Measurements from ENCODE around the gene GABBR2. TPM values are rescaled to one million over a fixed set of nuclear protein-coding genes. Genes with fewer than 3 reads are reported as not detected.
"Not testable (repeated sequence)": the region's sequence is repeated elsewhere in the genome, so short reads cannot be mapped to it uniquely, and the experiment has no call there.

Gene GABBR2
- total RNA-seq, 1 donor from 2014 or later, result not detected

DNA sequence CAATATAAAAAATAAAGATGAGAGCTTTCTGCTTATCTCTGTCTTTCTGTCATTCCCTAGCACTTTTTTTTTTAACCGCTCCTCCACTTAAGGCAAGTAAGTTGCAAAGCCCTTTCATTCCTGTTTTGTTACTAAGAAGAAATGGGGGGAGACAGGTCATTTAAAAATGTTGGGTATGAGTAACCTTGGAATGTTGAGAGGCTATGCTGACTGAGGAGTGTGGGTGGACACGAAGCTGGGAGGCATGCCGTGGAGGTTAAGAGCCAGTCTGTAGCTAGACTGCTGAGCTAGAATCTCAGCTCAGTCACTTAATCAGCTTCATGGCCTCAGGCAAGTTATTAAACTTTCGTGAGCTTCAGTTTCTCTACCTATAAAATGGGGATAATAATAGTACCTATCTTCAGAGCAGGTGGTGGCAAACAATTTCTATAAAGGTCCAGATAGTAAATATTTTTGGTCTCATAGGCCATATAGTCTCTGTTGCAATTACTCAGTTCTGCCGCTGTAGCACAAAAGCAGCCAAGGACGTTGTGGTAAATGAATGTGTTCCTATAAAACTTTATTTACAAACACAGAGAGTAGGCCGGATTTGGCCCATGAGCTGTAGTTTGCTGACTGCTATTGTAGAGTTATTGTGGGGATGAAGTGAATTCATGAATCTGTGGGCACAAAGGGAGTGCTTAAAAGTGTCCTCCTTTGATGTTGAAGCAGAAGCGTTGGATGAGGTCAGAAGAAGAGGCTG lies 220.0 kb downstream of the GABBR2 start:
- DNase-seq (ENCODE audit: low spot score), result no peak
- Mint-ChIP-seq H3K4me3 (ENCODE audit: low read depth) (no peak overlapping the region), H3K4me1 (ENCODE audit: low read depth) (no peaks in the 10 kb centered on the region), H3K9me3 (no peaks in the 10 kb centered on the region), H3K27me3 (ENCODE audit: low read depth) (peaks cover 5% of the 10 kb centered on the region), H3K27ac (no peak overlapping the region), H3K36me3 (ENCODE audit: low read depth) (no peaks in the 10 kb centered on the region)
- intact Hi-C loops (cut with micrococcal nuclease), result no loop called here

DNA sequence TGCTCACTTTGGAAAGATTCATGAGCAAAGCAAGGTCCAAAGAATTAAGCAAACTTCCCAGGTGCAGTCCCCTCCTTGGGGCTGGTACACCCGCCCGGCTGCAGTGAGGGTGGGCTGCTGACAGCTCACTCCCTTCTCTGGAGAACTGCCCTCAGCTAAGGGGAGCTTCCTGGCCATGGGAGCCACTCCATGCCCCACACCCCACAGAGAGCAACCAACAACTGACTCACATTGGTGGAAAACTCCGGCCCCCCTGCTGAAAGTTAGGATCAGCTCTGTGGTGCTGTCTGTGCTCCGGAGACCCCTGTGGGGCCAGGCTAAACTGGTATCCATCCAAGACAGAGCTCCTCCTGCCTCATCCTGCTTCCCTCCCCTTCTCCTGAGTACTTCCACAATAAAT lies 223.0 kb downstream of the GABBR2 start:
- H3K36me3 Mint-ChIP-seq (ENCODE audit: low read depth), result no peaks in the 10 kb centered on the region
- no peaks in the 10 kb centered on the region for H3K9me3 Mint-ChIP-seq
- H3K4me1 Mint-ChIP-seq (ENCODE audit: low read depth), result no peaks in the 10 kb centered on the region
- intact Hi-C loops (cut with micrococcal nuclease), result no loop called here
- peaks cover 6% of the 10 kb centered on the region for H3K27me3 Mint-ChIP-seq (ENCODE audit: low read depth)
- DNase-seq (ENCODE audit: low spot score), result no peak
- H3K4me3 Mint-ChIP-seq (ENCODE audit: low read depth), result no peak overlapping the region
- H3K27ac Mint-ChIP-seq, result no peak overlapping the region

DNA sequence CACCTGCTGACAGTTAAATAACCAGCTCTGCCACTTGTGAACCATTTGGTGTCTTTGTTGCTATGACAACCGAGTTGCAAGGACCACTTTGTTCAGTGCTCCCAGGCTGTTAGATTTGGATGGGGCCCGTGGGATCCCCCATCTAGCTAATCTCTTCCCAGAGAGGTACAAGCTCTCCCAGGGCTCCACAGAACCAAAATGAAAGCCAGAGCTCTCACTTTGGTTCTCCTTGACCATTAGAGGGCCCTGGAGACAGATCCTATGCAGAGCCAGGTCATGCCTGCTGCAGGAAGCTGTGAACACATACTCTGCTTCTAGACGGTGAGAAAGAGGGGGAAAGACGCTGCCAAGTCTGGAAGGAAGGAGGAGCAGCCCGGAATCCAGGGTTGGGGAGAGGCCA lies 224.6 kb downstream of the GABBR2 start:
- no peak overlapping the region for H3K4me3 Mint-ChIP-seq (ENCODE audit: low read depth)
- peaks cover 6% of the 10 kb centered on the region for H3K27me3 Mint-ChIP-seq (ENCODE audit: low read depth)
- intact Hi-C loops (cut with micrococcal nuclease), result no loop called here
- DNase-seq (ENCODE audit: low spot score), result no peak
- no peaks in the 10 kb centered on the region for H3K9me3 Mint-ChIP-seq
- no peak overlapping the region for H3K27ac Mint-ChIP-seq
- H3K4me1 Mint-ChIP-seq (ENCODE audit: low read depth), result no peaks in the 10 kb centered on the region
- H3K36me3 Mint-ChIP-seq (ENCODE audit: low read depth), result no peaks in the 10 kb centered on the region

DNA sequence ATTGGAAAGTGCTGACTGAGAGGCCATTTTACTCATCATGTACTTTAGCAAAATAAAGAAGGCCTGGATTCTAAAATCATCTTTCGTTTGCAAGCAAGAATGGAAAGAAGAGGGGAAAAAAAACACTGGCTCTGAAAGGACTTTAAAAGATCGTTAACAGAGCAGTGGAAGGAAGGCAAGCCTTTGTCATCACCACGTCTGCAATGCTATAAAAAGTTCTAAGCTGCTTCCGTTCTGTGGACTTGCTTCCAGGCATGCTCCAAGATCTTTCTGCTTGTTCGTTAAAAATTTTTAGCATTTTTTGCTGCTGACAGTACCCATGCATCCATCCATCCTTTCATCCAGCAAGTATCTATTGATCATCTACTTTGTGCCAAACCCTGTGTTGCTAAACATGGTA lies 226.5 kb downstream of the GABBR2 start:
- no peak overlapping the region for H3K4me3 Mint-ChIP-seq (ENCODE audit: low read depth)
- intact Hi-C loops (cut with micrococcal nuclease), result no loop called here
- no peak for DNase-seq (ENCODE audit: low spot score)
- peaks cover 6% of the 10 kb centered on the region for H3K27me3 Mint-ChIP-seq (ENCODE audit: low read depth)
- H3K27ac Mint-ChIP-seq, result no peak overlapping the region
- no peaks in the 10 kb centered on the region for H3K9me3 Mint-ChIP-seq
- no peaks in the 10 kb centered on the region for H3K36me3 Mint-ChIP-seq (ENCODE audit: low read depth)
- no peaks in the 10 kb centered on the region for H3K4me1 Mint-ChIP-seq (ENCODE audit: low read depth)

DNA sequence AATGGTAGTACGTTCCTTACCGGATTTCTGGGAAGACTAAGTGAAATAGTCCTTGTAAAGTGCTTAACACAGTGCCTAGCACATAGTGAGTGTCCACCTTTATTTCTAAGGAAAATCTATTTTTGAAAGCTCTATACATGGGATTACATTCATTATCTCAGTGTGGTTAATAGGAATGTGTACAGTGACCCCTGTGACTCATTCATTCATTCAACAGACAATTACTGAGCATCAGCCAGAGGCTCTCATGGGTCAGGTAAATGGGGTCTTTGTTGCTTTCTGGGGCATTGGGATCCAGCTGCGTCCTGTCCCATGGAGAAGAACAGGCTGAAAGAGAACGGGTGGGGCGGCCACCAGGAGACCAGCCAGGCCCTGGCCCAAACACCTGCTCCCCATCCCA lies 227.1 kb downstream of the GABBR2 start:
- H3K36me3 Mint-ChIP-seq (ENCODE audit: low read depth), result no peaks in the 10 kb centered on the region
- peaks cover 6% of the 10 kb centered on the region for H3K27me3 Mint-ChIP-seq (ENCODE audit: low read depth)
- DNase-seq (ENCODE audit: low spot score), result no peak
- intact Hi-C loops (cut with micrococcal nuclease), result no loop called here
- no peak overlapping the region for H3K4me3 Mint-ChIP-seq (ENCODE audit: low read depth)
- no peak overlapping the region for H3K27ac Mint-ChIP-seq
- H3K4me1 Mint-ChIP-seq (ENCODE audit: low read depth), result no peaks in the 10 kb centered on the region
- H3K9me3 Mint-ChIP-seq, result no peaks in the 10 kb centered on the region

DNA sequence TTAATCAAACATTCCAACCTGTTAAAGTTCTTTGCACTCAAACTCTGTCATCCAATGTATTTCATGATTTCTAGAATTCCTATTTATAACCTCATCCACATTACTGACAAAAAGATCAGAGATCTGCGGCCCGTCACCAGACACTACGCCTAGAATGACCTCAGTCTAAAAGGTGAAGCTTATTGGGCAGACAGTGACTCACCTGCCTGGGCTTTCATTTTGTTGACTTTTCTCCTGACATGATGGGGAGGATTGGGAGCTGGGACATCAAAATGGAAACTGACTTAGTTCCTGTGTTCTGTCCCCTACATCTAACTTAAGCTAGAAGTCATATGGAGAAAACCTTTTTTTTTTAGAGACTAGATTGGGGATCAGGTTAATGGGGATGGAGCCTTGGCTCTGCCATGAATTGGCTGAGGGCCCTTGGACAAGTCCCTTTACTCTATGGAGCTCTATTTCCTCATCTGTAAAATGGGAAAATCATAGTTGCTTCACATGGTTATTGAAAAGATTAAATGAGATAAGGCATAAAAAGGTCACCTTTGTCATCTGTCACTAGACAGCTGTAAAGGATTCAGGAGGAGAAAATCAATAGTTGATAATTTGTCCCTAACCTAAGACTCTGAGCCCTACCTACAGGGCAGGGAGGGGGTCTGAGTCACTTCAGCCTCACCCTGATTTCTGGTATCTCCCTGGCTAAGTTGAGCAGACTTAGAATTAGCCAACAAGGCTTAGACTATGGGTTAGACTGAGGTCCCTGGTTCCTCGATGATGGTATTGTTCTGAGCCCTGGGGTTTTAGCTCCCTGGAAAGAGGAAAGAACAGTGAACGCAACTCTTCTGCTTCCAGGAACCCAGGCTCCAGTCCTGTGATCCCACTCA lies 228.5 kb downstream of the GABBR2 start:
- no peak overlapping the region for H3K4me3 Mint-ChIP-seq (ENCODE audit: low read depth)
- peaks cover 6% of the 10 kb centered on the region for H3K27me3 Mint-ChIP-seq (ENCODE audit: low read depth)
- no peaks in the 10 kb centered on the region for H3K9me3 Mint-ChIP-seq
- no peak overlapping the region for H3K27ac Mint-ChIP-seq
- intact Hi-C loops (cut with micrococcal nuclease), result no loop called here
- H3K36me3 Mint-ChIP-seq (ENCODE audit: low read depth), result no peaks in the 10 kb centered on the region
- H3K4me1 Mint-ChIP-seq (ENCODE audit: low read depth), result no peaks in the 10 kb centered on the region
- no peak for DNase-seq (ENCODE audit: low spot score)

DNA sequence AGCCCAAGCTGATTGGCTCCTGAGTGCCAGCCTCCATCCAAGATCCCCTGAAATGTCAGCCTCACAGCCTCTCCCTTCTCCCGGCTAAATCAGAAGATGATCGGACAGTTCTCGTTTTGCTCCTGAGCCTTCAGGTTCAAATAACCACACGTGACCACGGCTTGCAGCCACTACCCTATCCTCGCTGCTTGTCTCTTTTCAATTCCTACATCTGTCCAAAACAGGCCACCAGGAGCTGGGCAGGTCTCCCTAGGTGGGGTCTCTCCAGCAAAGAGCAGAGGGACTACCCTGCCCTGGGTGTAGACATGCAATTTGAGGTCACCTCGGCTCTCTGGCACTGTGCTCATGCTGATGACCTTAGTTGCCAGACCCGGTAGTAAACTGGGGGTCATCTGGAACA lies 229.3 kb downstream of the GABBR2 start:
- Mint-ChIP-seq H3K36me3 (ENCODE audit: low read depth) (no peaks in the 10 kb centered on the region), H3K9me3 (no peaks in the 10 kb centered on the region), H3K27me3 (ENCODE audit: low read depth) (peaks cover 6% of the 10 kb centered on the region)

DNA sequence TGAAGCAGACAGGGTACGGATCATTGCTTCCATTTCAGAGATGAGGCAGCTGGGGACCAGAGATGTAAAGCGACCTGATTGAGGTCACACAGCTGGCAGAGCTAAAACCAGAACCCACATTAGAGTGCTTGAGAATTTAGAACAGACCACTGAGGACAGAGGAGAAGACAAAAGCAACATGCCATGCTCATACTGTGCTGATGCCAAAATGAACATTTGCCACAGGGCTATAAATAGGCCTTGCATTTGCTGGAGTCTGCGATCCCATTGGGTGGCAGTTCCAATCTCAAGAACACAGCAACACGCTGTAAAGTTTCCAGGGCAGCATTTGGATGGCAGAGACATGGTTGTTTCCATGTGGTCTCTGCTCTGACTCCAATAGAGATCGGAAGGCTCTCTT lies 230.9 kb downstream of the GABBR2 start:
- intact Hi-C loops (cut with micrococcal nuclease), result no loop called here
- no peak for DNase-seq (ENCODE audit: low spot score)
- no peaks in the 10 kb centered on the region for H3K36me3 Mint-ChIP-seq (ENCODE audit: low read depth)
- H3K27ac Mint-ChIP-seq, result no peak overlapping the region
- no peaks in the 10 kb centered on the region for H3K4me1 Mint-ChIP-seq (ENCODE audit: low read depth)
- H3K27me3 Mint-ChIP-seq (ENCODE audit: low read depth), result no peaks in the 10 kb centered on the region
- H3K4me3 Mint-ChIP-seq (ENCODE audit: low read depth), result no peak overlapping the region
- no peaks in the 10 kb centered on the region for H3K9me3 Mint-ChIP-seq

More for the DNA sequence above, 229.3 kb downstream of the GABBR2 start:
- no peaks in the 10 kb centered on the region for H3K4me1 Mint-ChIP-seq (ENCODE audit: low read depth)
- intact Hi-C loops (cut with micrococcal nuclease), result no loop called here
- H3K4me3 Mint-ChIP-seq (ENCODE audit: low read depth), result no peak overlapping the region
- DNase-seq (ENCODE audit: low spot score), result no peak
- no peak overlapping the region for H3K27ac Mint-ChIP-seq

DNA sequence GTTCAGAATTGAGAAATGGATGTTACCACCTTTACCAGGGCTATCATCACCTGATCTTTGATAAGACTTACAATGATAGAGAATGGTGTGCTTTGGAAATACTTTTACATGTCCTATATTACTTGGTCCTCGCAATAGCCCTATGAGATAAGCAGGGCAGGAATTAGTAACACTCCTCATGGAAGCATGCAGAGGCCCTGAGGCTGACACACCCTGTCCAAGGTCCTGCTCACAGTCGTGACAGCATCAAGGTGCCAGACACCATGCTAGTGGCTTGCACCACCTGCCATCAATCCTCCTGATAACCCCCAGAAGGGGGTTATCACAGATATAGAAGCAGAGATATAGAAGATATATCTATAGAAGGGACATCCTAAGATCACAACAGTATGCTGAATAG lies 236.5 kb downstream of the GABBR2 start:
- H3K4me1 Mint-ChIP-seq (ENCODE audit: low read depth), result no peaks in the 10 kb centered on the region
- no peaks in the 10 kb centered on the region for H3K36me3 Mint-ChIP-seq (ENCODE audit: low read depth)
- intact Hi-C loops (cut with micrococcal nuclease), result no loop called here
- no peaks in the 10 kb centered on the region for H3K9me3 Mint-ChIP-seq
- no peak for DNase-seq (ENCODE audit: low spot score)
- H3K27me3 Mint-ChIP-seq (ENCODE audit: low read depth), result no peaks in the 10 kb centered on the region
- H3K27ac Mint-ChIP-seq, result no peak overlapping the region
- no peak overlapping the region for H3K4me3 Mint-ChIP-seq (ENCODE audit: low read depth)

DNA sequence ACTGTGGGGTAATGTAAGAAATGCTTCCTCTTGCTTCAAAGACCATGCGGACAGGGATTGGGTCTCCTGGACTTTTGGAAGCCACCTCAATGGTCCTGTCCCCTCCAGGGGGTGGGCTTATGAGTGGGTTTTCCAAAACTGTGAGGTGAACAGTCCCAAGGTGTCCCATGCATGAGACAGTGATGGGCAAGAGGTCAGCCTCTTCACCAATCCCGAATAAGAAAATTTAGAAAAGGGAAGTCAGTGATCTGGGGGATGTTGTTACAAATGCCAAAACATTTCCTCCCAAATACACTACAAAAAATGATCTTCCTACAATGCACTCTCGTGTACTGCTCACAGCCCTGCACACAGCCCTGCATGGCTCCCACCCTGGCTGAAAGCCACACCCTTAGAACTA lies 237.6 kb downstream of the GABBR2 start:
- Mint-ChIP-seq H3K27ac (no peak overlapping the region), H3K4me3 (ENCODE audit: low read depth) (no peak overlapping the region), H3K27me3 (ENCODE audit: low read depth) (no peaks in the 10 kb centered on the region), H3K36me3 (ENCODE audit: low read depth) (no peaks in the 10 kb centered on the region), H3K9me3 (no peaks in the 10 kb centered on the region), H3K4me1 (ENCODE audit: low read depth) (no peaks in the 10 kb centered on the region)
- no peak for DNase-seq (ENCODE audit: low spot score)
- intact Hi-C loops (cut with micrococcal nuclease), result no loop called here

DNA sequence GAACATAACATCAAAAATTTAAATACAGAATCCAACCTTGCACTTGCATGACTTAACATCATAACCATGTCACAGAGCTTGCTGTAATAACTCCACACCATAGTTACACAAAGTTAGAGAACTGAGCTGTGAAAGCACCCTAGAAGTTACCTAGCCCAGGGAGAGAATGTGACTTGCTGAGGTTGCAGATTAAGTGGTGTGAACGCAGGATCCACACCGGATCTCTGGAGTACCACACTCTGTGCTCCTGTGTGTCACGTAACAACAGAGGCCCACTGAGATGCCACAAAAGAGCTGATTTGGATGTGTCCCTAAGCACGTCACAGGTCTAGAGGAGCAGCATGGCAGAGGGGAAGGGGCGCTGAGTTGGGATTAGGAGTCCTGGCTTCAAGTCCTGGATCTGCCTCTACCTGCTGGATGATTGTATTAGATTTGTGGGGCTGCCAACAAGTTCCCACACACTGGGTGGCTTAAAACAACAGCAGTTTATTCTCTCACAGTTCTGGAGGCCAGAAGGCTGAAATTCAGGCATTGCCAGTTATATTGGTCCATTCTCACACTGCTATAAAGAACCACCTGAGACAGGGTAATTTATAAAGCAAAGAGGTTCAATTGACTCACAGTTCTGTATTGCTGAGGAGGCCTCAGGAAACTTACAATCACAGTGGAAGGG lies 240.0 kb downstream of the GABBR2 start:
- Mint-ChIP-seq H3K9me3 (no peaks in the 10 kb centered on the region), H3K27ac (no peak overlapping the region), H3K36me3 (ENCODE audit: low read depth) (no peaks in the 10 kb centered on the region), H3K4me1 (ENCODE audit: low read depth) (no peaks in the 10 kb centered on the region), H3K4me3 (ENCODE audit: low read depth) (no peak overlapping the region), H3K27me3 (ENCODE audit: low read depth) (no peaks in the 10 kb centered on the region)
- intact Hi-C loops (cut with micrococcal nuclease), result no loop called here
- DNase-seq (ENCODE audit: low spot score), result no peak

DNA sequence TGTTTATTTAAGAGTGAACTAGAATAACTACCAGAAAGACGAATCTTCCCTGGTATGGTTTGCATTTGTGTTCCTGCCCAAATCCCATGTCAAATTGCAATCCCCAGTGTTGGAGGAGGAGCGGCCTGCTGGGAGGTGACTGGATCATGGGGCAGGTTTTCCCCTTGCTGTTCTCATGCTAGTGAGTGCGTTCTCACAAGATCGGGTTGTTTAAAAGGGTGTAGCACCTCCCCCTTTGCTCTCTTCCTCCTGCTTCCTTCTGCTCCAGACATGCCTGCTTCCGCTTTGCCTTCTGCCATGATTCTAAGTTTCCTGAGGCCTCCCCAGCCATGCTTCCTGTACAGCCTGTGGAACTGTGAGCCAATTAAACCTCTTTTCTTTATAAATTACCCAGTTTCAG lies 242.9 kb downstream of the GABBR2 start:
- H3K27ac Mint-ChIP-seq, result no peak overlapping the region
- no peak overlapping the region for H3K4me3 Mint-ChIP-seq (ENCODE audit: low read depth)
- peaks cover 12% of the 10 kb centered on the region for H3K9me3 Mint-ChIP-seq
- H3K36me3 Mint-ChIP-seq (ENCODE audit: low read depth), result no peaks in the 10 kb centered on the region
- H3K27me3 Mint-ChIP-seq (ENCODE audit: low read depth), result no peaks in the 10 kb centered on the region
- DNase-seq (ENCODE audit: low spot score), result no peak
- H3K4me1 Mint-ChIP-seq (ENCODE audit: low read depth), result no peaks in the 10 kb centered on the region
- intact Hi-C loops (cut with micrococcal nuclease), result no loop called here

DNA sequence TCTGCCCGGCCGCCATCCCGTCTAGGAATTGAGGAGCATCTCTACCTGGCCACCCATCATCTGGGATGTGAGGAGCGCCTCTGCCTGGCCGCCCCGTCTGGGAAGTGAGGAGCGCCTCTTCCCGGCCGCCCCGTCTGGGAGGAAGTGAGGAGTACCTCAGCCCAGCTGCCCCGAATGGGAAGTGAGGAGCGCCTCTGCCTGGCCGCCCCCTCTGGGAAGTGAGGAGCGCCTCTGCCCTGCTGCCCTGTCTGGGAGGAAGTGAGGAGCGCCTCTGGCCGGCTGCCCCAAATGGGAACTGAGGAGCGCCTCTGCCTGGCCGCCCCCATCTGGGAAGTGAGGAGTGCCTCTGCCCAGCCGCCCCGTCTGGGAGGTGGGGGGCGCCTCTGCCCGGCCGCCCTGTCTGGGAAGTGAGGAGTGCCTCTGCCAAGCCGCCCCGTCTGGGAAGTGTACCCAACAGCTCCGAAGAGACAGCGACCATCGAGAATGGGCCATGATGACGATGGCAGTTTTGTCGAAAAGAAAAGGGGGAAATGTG lies 244.5 kb downstream of the GABBR2 start:
- H3K27ac Mint-ChIP-seq; DNase-seq (ENCODE audit: low spot score); H3K27me3 Mint-ChIP-seq (ENCODE audit: low read depth); H3K4me3 Mint-ChIP-seq (ENCODE audit: low read depth); H3K36me3 Mint-ChIP-seq (ENCODE audit: low read depth); H3K4me1 Mint-ChIP-seq (ENCODE audit: low read depth); intact Hi-C loops (cut with micrococcal nuclease): not testable (repeated sequence)
- H3K9me3 Mint-ChIP-seq, result peaks cover 18% of the 10 kb centered on the region

Data from activated T-helper 2 cell treated with anti-CD3 and anti-CD28 coated beads, Interferon-gamma antibody, Interleukin-2, Interleukin-4, amounts not matched to agents 10 μg/mL and 5 μg/mL and 100 μg/mL, durations not matched to agents 14 hours and 24 hours and 36 hours (primary cell).